RPMI7951 (cell line): ENCODE data around the gene ANKRD30BL. TPM values are rescaled to one million over a fixed set of nuclear protein-coding genes. Genes with fewer than 3 reads are reported as not detected.
"Not testable (repeated sequence)": the region's sequence is repeated elsewhere in the genome, so short reads cannot be mapped to it uniquely, and the experiment has no call there.

Experiments
- DNase-seq: peaks from one replicate; pipeline ENCODE4 v3.0.0-alpha.2; 2012; ENCODE audit warnings: low read depth
- total RNA-seq: library from RNA; depleted of rRNA; stranded (reverse); fragments of >200 nt; shearing (Covaris generic); gene quantifications from 2 replicates; pipeline ENCODE4 v1.2.3, GENCODE V29; 2014; rRNA removed

ANKRD30BL gene
- not detected in 2 replicates for total RNA-seq

- DNase-seq: not testable (repeated sequence)
Observed at GRCh38 chr2:132161161-132162124, at the start of gene ANKRD30BL. Gene ANKRD30BL, minus strand, starts transcription at chr2:132161952. Its CDS starts 247 bp downstream, at chr2:132161705.

GRCh38 chr2:132202866-132203265 lies 41.1 kb upstream of the ANKRD30BL start:
- DNase-seq: not testable (repeated sequence)

- not testable (repeated sequence) for DNase-seq
Observed at GRCh38 chr2:132192854-132193253, 31.1 kb upstream of the ANKRD30BL start.

- not testable (repeated sequence) for DNase-seq
Observed at GRCh38 chr2:132167100-132167499, 5.3 kb upstream of the ANKRD30BL start.

GRCh38 chr2:132162125-132162660 lies 441 bp upstream of the ANKRD30BL start:
- not testable (repeated sequence) for DNase-seq

GRCh38 chr2:132146774-132147173 lies 15.0 kb downstream of the ANKRD30BL start:
- peak; percentile 49 for DNase-seq
